Germinal center (tissue), 1 donor: ENCODE results near the gene STX1B.
A peak's percentile ranks its signal among the peaks of the same experiment; 100 is the strongest.
"Not testable (repeated sequence)": the region's sequence is repeated elsewhere in the genome, so short reads cannot be mapped to it uniquely, and the experiment has no call there.

Experiments
- DNase-seq: peaks from one replicate; pipeline ENCODE4 v3.0.0; 2012; ENCODE audit warnings: mixed read lengths, low spot score

The STX1B gene

DNA sequence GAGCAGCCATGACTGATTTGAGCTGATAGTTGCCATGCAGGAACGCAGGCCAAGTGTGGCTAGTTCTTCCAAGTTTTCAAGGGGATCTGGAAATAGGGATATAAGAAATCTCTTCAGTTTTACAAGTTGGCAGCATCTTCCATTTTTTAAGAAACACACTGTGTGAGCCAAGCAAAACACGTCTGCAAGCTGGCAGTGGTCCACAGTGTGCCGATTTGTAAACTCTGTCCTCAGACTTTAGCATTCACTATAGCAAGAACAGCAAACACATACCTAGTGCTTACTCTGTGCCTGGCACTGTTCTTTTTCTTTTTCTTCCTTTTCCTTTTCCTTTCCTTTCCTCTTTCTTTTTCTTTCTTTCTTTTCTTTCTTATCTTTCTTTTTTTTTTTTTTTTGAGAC, 58.7 kb downstream of the STX1B start:
- DNase-seq: no peak

DNA sequence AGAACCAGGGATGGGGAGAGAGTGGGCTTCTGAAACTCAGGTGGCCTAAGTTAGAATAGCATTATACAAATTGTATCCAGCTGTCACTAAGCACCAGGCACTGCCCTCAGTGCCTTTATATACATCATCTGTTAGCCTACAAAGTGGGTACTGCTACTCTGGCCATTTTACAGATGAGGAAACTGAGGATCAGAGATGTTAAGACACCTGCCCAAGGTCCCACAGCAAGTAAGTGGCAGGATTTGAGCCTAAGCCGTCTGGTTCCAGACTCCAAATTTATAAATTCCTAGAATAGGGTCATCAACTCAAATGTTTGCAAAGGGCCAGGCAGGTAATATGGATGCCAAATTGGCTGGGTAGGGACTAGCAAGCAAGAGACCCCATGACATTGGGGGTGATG, 59.2 kb downstream of the STX1B start:
- no peak for DNase-seq

DNA sequence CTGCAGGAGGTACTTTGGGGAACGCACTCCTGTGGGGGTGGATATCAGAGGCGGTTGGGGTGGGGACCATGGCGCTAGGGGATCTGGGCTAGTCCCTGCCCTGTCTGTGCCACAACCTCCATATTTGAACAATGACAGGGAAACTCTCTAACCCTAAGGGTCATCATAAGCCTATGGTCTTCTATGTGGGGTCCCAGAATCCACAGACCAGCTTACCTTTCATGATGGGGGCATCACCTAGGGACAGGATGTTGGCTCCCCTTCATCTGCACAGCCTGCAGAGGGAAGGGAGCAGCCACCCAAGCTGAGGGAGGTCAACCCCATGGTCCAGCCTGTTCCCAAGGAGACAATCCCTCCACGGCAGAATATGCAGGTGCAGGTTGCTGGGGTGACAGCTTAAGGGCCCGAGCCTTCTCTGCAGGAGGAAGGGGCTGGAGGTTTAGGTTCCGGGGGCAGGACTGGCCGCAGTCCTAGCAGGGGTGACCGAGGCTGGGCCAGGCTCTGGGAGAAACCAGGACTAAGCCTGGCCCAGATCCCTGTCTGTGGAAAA, 59.8 kb downstream of the STX1B start:
- no peak for DNase-seq

DNA sequence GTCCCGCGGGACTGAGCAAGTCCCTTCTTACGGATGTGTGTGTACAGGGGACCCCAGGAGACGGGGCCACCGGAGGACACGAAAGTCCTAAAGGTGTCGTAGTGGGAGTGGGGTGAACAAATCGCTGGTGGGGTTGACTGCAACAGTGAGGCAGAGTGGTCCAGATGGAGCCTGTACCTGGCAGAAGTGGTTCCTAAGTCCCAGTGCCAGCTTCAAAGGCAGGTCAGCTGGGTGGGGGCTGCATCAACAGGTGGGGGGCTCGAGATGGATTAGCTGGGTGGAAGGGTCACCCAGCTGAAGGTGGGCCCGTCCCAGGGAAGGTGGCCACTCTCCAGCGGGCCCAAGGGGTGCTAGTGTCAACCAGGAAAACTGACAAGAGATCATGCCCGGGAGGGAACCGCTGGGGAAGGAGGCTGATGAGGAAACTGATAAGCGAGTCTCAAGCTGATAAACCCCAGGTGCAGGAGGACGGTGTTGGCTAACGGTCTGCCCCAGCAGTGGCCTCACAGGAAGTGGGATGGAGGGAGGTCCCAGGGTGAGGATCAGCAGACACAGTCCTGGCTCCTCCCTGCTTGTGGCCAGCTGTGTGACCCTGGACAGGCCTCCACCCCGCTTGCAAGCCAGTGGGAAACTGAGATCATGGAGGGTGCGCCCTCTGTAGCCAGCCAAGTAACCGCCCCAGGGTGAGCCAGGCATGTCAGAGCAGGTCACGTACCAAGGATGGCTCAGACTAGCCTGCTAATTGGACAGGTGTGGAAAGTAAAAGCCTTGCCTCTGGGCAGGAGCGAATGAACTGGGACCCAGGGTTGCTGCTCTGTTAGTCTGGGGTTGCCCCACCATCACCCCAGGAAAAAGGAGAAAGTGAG, 60.6 kb downstream of the STX1B start:
- DNase-seq: peak; percentile 21

DNA sequence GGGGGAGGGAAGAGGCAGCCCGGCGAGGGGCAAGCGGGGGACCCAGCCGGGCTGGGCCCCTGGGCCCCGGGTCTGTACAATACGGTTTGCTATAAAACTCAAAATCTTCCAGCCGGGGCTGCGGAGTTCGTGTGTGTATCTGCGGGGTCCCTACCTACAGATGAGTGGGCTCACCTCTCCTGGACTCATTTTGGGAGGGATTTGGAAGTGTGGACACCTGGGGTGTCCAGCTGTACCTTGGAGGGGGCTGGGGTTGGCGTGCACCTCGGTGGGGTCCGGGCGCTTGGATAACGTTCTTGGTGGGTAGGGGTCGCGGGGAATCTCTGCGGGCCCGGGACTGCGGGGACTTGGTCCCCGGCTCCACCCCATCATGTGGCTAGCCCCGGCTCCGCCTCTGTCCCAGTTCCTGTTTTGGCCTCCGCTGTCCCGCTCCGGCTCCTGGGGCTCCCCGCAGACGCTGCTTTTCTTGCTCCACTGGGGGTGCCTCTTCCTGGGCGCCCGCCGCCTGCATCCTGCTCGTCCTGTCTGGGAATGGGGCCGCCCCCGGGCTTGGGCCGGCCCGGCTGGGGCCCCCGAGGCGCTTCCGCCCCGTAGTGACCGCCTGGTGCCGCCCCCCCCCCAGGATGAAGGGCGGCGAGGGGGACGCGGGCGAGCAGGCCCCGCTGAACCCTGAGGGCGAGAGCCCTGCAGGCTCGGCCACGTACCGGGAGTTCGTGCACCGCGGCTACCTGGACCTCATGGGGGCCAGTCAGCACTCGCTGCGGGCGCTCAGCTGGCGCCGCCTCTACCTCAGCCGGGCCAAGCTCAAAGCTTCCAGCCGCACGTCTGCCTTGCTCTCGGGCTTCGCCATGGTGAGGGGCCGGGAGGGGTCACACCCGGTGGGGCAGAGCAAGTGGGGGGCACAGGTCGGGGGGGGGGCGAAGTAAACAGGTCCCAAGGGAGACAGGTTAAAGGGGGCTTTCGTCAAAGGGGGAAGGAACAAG, 61.5 kb downstream of the STX1B start, which contains the start of gene ORAI3:
ORAI3 (plus strand) TSS at position 402 of the 983 bp plus-strand sequence; CDS start at position 624, 222 bp downstream.
- DNase-seq: peak; percentile 72

DNA sequence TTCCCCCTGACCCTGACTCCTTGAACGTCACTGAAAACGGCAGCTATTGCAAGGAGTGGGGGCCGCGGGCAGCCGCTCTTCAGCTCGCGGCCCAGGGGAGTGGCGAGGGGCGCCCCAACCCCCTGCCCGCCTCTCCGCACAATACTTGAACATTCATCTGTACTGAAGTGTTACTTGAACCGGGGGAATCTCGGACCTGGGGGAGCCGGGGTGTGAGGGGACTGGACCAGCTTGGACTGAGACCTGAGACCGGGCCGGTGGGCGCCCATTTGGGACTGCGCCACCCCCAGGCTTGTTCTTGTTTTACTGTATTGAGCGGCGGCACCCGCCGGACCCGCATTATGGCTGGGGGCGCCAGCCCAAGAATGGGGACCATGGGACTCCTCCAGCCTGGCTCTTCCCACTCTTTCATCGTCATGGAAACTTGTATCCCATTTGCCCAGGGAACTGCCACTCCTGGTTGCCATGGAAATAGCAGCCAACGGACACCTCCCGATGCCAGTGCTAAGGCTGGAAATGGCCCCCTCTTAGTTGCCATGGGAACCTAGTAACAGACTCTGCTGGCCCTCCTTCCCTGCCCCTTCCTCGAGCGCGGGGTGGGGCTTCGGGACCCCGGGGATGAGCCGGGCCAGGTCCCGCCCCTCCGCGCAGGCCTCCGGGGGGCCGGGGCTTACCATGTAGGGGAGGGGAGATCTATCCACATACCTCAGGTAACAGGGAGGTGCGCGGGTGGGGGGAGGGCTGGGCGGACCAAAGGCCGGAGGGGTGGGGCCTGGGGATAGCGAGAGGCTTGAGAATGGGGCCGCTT, 62.4 kb downstream of the STX1B start:
- peak; percentile 30 for DNase-seq

DNA sequence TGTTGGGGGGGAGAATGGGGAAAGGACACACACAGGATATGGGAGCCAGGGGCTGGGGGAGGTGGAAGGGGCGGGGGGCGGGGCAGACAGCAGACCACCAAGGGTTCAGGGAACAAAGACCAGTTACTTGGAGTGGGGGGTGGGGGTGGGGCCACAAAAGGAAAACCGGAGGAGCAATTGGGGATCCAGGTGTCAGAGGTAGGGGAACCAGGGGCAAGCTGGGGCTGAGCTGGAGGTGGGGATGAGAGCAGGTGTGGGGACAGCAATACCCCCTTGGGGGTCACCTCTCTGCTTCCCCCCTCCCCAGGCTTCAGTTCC, 62.9 kb downstream of the STX1B start:
- no peak for DNase-seq

DNA sequence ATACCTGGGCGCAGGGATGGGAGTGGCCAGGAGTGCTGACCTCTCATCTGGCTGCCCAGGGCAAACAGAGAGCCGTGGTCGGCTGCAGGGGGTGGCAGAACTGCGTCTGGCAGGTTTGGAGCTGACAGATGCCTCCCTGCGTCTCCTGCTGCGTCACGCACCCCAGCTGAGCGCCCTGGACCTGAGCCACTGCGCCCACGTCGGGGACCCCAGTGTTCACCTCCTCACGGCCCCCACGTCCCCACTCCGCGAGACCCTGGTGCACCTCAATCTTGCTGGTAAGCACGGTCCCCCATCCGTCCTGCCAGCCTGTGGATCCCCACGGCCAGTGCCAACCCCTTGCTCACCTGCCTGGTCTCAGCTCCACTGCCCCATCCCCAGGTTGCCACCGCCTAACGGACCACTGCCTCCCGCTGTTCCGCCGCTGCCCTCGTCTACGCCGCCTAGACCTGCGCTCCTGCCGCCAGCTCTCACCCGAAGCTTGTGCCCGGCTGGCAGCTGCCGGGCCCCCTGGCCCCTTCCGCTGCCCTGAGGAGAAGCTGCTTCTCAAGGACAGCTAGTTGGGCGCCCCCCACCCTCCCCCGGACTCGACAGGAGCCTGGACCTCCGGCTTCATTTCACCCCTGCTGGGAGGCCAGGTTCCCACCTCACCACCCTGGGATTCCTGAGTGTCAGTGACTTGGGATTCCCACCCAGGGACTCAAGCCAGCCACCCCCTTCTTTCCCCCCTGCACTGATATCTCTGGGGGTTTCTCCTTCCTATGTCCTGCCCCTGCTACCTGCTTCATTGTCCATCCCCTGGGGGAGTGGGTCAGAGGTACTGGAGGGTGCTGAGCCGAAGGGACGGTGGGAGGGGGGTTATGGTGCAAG, 63.5 kb downstream of the STX1B start:
- DNase-seq: no peak

DNA sequence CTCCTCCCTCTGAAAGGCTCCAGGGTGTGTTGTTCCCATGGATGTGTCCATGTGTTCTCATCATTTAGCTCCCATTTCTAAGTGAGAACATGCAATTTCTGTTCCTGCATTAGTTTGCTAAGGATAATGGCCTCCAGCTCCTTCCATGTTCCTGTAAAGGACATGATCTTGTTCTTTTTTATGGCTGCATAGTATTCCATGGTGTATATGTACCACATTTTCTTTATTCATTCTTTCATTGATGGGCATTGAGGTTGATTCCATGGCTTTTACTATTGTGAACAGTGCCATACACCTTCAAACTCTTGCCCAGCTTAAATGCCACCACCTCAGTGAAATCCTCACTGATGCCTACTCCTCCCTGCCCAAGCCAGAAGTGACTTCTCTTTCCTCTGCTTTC, 66.1 kb downstream of the STX1B start:
- no peak for DNase-seq

DNA sequence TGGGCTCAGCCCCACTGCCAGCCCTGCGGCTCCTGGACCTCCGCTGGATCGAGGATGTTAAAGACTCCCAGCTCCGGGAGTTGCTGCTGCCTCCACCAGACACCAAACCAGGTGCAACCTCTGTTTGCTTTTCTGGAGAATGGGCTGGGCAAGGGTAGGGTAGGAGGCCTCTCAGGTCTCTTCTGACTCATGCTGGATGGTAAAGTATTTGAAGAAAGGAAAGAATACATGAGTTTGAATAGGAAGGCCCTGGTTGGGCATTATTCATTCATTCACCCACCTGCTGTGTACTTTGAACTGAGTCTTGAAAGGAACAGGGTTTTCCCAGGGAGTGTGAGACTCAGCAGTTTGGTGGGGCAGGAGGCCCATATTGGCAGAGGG, 68.0 kb downstream of the STX1B start:
- DNase-seq: no peak

DNA sequence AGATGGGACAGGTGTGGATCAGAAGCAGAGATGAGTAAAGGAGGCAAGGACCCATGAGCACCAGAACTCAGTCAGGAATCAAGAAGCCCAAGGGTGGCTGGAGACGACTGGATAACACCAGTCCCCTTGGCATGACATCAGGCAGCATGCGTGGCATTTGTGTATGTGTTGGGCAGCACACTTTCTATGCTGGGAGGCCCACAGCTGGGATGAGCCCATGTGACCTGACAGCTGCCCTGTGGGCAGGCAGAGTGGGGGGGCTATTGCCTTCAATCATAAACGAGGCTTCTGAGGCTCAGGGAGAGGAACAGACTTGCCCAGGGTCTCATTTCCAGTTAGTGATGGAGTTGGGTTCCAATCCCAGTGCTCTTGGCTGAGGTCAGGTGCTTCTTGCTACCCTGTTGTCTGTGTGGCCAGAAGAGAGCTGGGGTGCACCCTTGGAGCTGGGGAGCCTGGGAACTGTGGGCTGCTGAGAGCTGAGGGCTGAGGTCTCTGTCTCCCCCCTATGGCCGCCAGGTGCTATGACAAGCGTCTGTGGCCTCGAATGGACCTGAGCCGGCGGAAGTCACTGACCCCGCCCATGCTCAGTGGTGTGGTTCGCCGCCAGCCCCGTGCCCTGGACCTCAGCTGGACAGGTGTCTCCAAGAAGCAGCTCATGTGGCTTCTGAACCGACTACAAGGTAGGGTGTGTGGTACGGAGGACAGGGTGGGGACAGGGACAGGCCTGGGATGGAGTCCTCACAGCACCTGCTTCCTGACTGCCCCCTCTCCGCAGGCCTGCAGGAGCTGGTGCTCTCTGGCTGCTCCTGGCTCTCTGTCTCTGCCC, 68.6 kb downstream of the STX1B start:
- DNase-seq: peak; percentile 85

DNA sequence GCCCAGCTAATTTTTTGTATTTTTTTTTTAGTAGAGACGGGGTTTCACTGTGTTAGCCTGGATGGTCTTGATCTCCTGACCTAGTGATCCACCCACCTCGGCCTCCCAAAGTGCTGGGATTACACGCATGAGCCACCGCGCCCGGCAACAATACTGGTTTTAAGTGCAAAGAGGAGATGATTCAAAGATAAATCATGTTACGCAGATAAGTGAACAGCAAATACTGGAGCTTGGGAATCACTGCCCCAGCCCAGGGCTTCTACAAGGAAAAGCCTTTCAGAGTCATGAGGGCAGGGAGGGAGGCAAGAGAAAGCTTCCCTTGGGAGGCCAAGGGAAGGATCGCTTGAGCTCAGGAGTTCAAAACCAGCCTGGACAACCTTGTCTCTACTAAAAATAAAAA, 70.9 kb downstream of the STX1B start:
- DNase-seq: not testable (repeated sequence)
